ENCODE results near the gene RBM38.

The RBM38 gene

GRCh38 chr20:57391439-57392301, 474 bp downstream of the RBM38 start:
- DNase-seq, result no peak

- DNase-seq, result no peak
Measured at GRCh38 chr20:57392512-57393271, 1.5 kb downstream of the RBM38 start.

- no peak for DNase-seq
Measured at GRCh38 chr20:57393321-57394120, 2.3 kb downstream of the RBM38 start.

GRCh38 chr20:57394121-57395082, 3.2 kb downstream of the RBM38 start:
- no peak for DNase-seq

GRCh38 chr20:57395111-57395966, 4.1 kb downstream of the RBM38 start:
- no peak for DNase-seq

GRCh38 chr20:57396212-57396983, 5.2 kb downstream of the RBM38 start:
- no peak for DNase-seq

GRCh38 chr20:57396984-57397692, 5.9 kb downstream of the RBM38 start:
- DNase-seq, result no peak

- DNase-seq, result no peak
Measured at GRCh38 chr20:57397693-57398108, 6.5 kb downstream of the RBM38 start.

- DNase-seq, result no peak
Measured at GRCh38 chr20:57398231-57398821, 7.1 kb downstream of the RBM38 start.

- no peak for DNase-seq
Measured at GRCh38 chr20:57398901-57399535, 7.8 kb downstream of the RBM38 start.

GRCh38 chr20:57399587-57400155, 8.5 kb downstream of the RBM38 start:
- no peak for DNase-seq

- no peak for DNase-seq
Measured at GRCh38 chr20:57400231-57400701, 9.1 kb downstream of the RBM38 start.

- no peak for DNase-seq
Measured at GRCh38 chr20:57400821-57401564, 9.8 kb downstream of the RBM38 start.

GRCh38 chr20:57401565-57401918, 10.3 kb downstream of the RBM38 start:
- no peak for DNase-seq

- DNase-seq, result no peak
Measured at GRCh38 chr20:57402206-57403125, 11.3 kb downstream of the RBM38 start.

GRCh38 chr20:57403216-57403615, 12.0 kb downstream of the RBM38 start:
- DNase-seq, result no peak
